Spleen (tissue), 11 donors: ENCODE data around the gene SLC1A6. TPM values are rescaled to one million over a fixed set of nuclear protein-coding genes. Genes with fewer than 3 reads are reported as not detected.

Experiments
- DNase-seq: peaks from one replicate; pipeline ENCODE4 v3.0.0-alpha.2; 2020
- H3K27ac ChIP-seq, 8 donors: fragments of 200-600 bp; sonication (generic) in 7 of 8; 1 replicate in 4 of 8; 2 replicates in 4 of 8; pipeline versions ENCODE4 v1.5.0 to v1.8.0; 2016 to 2021; ENCODE audit warnings: inconsistent platforms in 4 of 8, mild to moderate bottlenecking in 4 of 8, moderate library complexity in 1 of 8
- H3K27me3 ChIP-seq, 7 donors: fragments of 200-600 bp; sonication (generic) in 6 of 7; replicated peaks in 1 of 7; 1 replicate in 4 of 7; 2 replicates in 3 of 7; pipeline versions ENCODE4 v1.5.0 to v1.8.0; 2016 to 2021; ENCODE audit warnings: inconsistent platforms in 3 of 7, mild to moderate bottlenecking in 1 of 7
- H3K36me3 ChIP-seq, 6 donors: fragments of 200-600 bp; sonication (generic) in 5 of 6; 1 replicate in 4 of 6; 2 replicates in 2 of 6; pipeline versions ENCODE4 v1.5.0 to v1.8.0; 2016 to 2021; ENCODE audit warnings: inconsistent platforms in 2 of 6
- H3K4me1 ChIP-seq, 6 donors: fragments of 200-600 bp; sonication (generic) in 5 of 6; 1 replicate in 3 of 6; 2 replicates in 3 of 6; pipeline versions ENCODE4 v1.5.0 to v1.8.0; 2016 to 2021; ENCODE audit warnings: inconsistent platforms in 3 of 6
- H3K4me3 ChIP-seq, 8 donors: fragments of 200-600 bp; sonication (generic) in 7 of 8; 1 replicate in 4 of 8; 2 replicates in 4 of 8; pipeline versions ENCODE4 v1.5.0 to v1.8.0; 2016 to 2021; ENCODE audit warnings: inconsistent platforms in 4 of 8, mild to moderate bottlenecking in 4 of 8, moderate library complexity in 2 of 8
- H3K9me3 ChIP-seq, 8 donors: fragments of 200-600 bp; sonication (generic) in 7 of 8; 1 replicate in 4 of 8; 2 replicates in 4 of 8; pipeline versions ENCODE4 v1.5.0 to v1.8.0; 2016 to 2021; ENCODE audit warnings: inconsistent platforms in 4 of 8
- CTCF ChIP-seq, 11 experiments: fragments of 200-600 bp in 7 of 11; fragments of 450-650 bp in 4 of 11; sonication (generic) in 4 of 11; IDR thresholded peaks in 8 of 11; conservative IDR thresholded peaks in 3 of 11; 1 replicate in 7 of 11; 2 replicates in 4 of 11; pipeline versions ENCODE4 v1.4.0 to v1.8.0; 2016 to 2021; ENCODE audit warnings: antibody characterized with exemption in 11 of 11, inconsistent platforms in 4 of 11, mild to moderate bottlenecking in 1 of 11
- POLR2A ChIP-seq, 3 donors: fragments of 450-650 bp; IDR thresholded peaks; one replicate each; pipeline ENCODE4 v1.5.1; 2017; ENCODE audit warnings: antibody characterized with exemption in 3 of 3, mild to moderate bottlenecking in 1 of 3
- POLR2AphosphoS5 ChIP-seq, 3 donors: sonication (generic); formaldehyde crosslinking; IDR thresholded peaks; one replicate each; pipeline ENCODE4 v1.5.1; 2017; ENCODE audit warnings: antibody characterized with exemption in 3 of 3
- WGBS, 5 donors: extraction: QIAGEN DNeasy Blood & Tissue Kit in 3 of 5; methylation state at CpG; one replicate each; pipeline versions ENCODE4 v1.1.5 to v1.1.7; 2013 to 2018; 5-methylcytosine and 5-hydroxymethylcytosine counted together
- intact Hi-C: fragments of 100-400 bp; cut with DNase I; formaldehyde crosslinking; loops from one replicate; pipeline ENCODE4 v1.15.0; 2023; ENCODE audit warnings: low total_unique reads
- polyA plus RNA-seq, 3 donors: library from polyadenylated mRNA; stranded (reverse); fragments of 200-250 nt; gene quantifications; one replicate each; pipeline ENCODE4 v1.2.1, GENCODE V29; 2013
- total RNA-seq, 7 donors: library from RNA; depleted of rRNA in 3 of 7; stranded (reverse); fragments of >200 nt in 3 of 7; fragmentation: NEBNext Ultra II Directional in 4 of 7; extraction: Animal tissue kit (Norgen Biotek cat#: 25700) in 4 of 7; gene quantifications; one replicate each; pipeline versions ENCODE4 v1.1.0 to v1.2.1, GENCODE V29; 2016 to 2021
- donor health status: healthy with polysubstance abuse.
- donor health status: DM: no; HTN: no; CAD: no; lungs with moderate emphysema.
- donor health status: DM: no; HTN: no; CAD: no.
- donor health status: Bipolar disorder and iron deficiency.
- donor health status: healthy.
- donor health status: DM: no; HTN: no; CAD: no.
- donor health status: DM: yes; HTN: yes; CAD: no.

The SLC1A6 gene
- total and polyA plus RNA-seq, 10 donors: not detected

DNA sequence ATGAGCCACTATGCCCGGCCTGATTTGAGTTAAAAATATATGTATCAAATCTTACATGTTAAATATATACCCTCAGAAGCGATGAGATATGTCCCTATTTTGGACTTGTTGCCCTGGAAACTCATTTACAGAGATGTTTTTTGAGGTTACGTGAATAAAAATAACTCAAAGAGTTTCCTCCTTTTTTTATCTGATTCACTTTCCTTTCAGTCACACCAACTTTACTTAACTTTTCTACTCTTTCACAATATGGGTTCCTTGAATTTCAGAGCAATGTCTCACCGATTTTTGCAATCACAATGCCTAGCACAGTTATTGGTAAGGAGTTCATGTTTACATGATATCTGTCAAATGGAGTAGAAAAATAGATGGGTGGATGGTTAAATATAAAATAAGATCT, 36.1 kb downstream of the SLC1A6 start:
- no peaks in the 10 kb centered on the region for H3K9me3 ChIP-seq
- intact Hi-C loops: no loop called here
- no peak for DNase-seq

DNA sequence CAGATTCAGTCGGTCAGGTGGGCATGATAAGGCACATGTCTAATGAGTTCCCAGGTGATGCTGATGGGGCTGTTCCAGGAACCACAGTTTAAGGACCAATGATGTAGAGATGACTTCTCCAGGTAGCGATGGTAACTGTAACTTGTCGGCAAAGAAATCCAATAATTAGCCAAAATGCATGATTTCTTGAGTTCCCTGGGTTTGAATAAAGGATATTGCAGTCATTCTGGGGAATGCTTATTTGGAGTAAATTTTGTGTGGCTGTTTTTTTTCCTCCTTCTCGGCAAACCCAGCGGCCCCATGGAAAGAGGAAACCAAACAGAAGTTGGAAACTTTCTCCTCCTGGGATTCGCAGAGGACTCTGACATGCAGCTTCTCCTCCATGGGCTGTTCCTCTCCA, 38.5 kb downstream of the SLC1A6 start, which contains the start of gene OR7C2:
Gene OR7C2, plus strand, starts transcription at position 301 of the 400 bp plus-strand sequence. Its CDS starts 0 bp downstream, at position 301.
- Histone ChIP-seq H3K4me3 (no peak within 1 kb of the TSS), H3K27ac (no peak within 1 kb of the TSS), H3K27me3 (peaks cover 0 to 4% (median 0%) of the 10 kb centered on the region in 7 donors), H3K4me1 (peaks cover 0 to 19% (median 0%) of the 10 kb centered on the region in 6 donors), H3K36me3 (no peaks in the 10 kb centered on the region), H3K9me3 (no peaks in the 10 kb centered on the region)
- TF ChIP-seq CTCF (IDR thresholded peaks at IDR 0.05 in 8 of 11, conservative IDR thresholded peaks at IDR 0.05 in 3 of 11) (no peak), POLR2AphosphoS5 (IDR thresholded peaks at IDR 0.05) (no peak), POLR2A (IDR thresholded peaks at IDR 0.05) (no peak)
- no peak for DNase-seq
- intact Hi-C loops: no loop called here
- 86 to 94% (median 89%) methylated on average over 6 of the region's 6 CpGs for WGBS, 5 donors

More for the DNA sequence above, 36.1 kb downstream of the SLC1A6 start:
- no peaks in the 10 kb centered on the region for H3K27me3 ChIP-seq
- 20 to 32% (median 26%) methylated on average over 4 of the region's 4 CpGs for WGBS, 5 donors
- TF ChIP-seq CTCF (IDR thresholded peaks at IDR 0.05 in 8 of 11, conservative IDR thresholded peaks at IDR 0.05 in 3 of 11): no peak
- TF ChIP-seq POLR2AphosphoS5 (IDR thresholded peaks at IDR 0.05): no peak
- no peak for TF ChIP-seq POLR2A (IDR thresholded peaks at IDR 0.05)
- H3K4me3 ChIP-seq: no peak overlapping the region
- H3K27ac ChIP-seq: peak overlapping the region in 1 of 8 donors; percentile 32
- peaks cover 0 to 19% (median 0%) of the 10 kb centered on the region in 6 donors for H3K4me1 ChIP-seq
- H3K36me3 ChIP-seq: no peaks in the 10 kb centered on the region

- no peaks in the 10 kb centered on the region for H3K9me3 ChIP-seq
- no peak overlapping the region for H3K27ac ChIP-seq
- TF ChIP-seq POLR2AphosphoS5 (IDR thresholded peaks at IDR 0.05): no peak
- no peak overlapping the region for H3K4me3 ChIP-seq
- DNase-seq: no peak
- peaks cover 0 to 4% (median 0%) of the 10 kb centered on the region in 7 donors for H3K27me3 ChIP-seq
- H3K36me3 ChIP-seq: no peaks in the 10 kb centered on the region
- WGBS, 5 donors: 82 to 91% (median 87%) methylated on average over 6 of the region's 6 CpGs
- peaks cover 0 to 19% (median 0%) of the 10 kb centered on the region in 6 donors for H3K4me1 ChIP-seq
- intact Hi-C loops: no loop called here
Observed at GRCh38 chr19:14940266-14940665, 39.4 kb downstream of the SLC1A6 start.

GRCh38 chr19:14933506-14933905, 46.2 kb downstream of the SLC1A6 start:
- Histone ChIP-seq H3K27ac (no peak overlapping the region), H3K27me3 (peaks cover 0 to 22% (median 0%) of the 10 kb centered on the region in 7 donors), H3K4me3 (no peak overlapping the region), H3K9me3 (peaks cover 0 to 15% (median 0%) of the 10 kb centered on the region in 8 donors), H3K4me1 (no peaks in the 10 kb centered on the region), H3K36me3 (no peaks in the 10 kb centered on the region)
- no peak for TF ChIP-seq POLR2AphosphoS5 (IDR thresholded peaks at IDR 0.05)
- no peak for TF ChIP-seq CTCF (IDR thresholded peaks at IDR 0.05 in 8 of 11, conservative IDR thresholded peaks at IDR 0.05 in 3 of 11)
- no peak for TF ChIP-seq POLR2A (IDR thresholded peaks at IDR 0.05)
- DNase-seq: no peak
- 71 to 76% (median 74%) methylated on average over 1 of the region's 1 CpG for WGBS, 5 donors
- intact Hi-C loops: no loop called here
